Stomach (tissue), 4 donors: ENCODE data around the gene XRCC3.

ENCODE experiments used
- CTCF ChIP-seq, 7 experiments: fragments of 450-650 bp in 4 of 7; fragments of 200-600 bp in 3 of 7; sonication (generic) in 3 of 7; IDR thresholded peaks; one replicate each; pipeline ENCODE4 v1.5.1; 2016 to 2019; ENCODE audit warnings: antibody characterized with exemption in 7 of 7, control low read depth in 2 of 7, mild to moderate bottlenecking in 1 of 7
- POLR2A ChIP-seq, 4 donors: fragments of 450-650 bp; IDR thresholded peaks; one replicate each; pipeline ENCODE4 v1.6.1; 2016; ENCODE audit warnings: antibody characterized with exemption in 4 of 4, control low read depth in 2 of 4, mild to moderate bottlenecking in 1 of 4, moderate library complexity in 1 of 4

- TF ChIP-seq CTCF (IDR thresholded peaks at IDR 0.05), result no peak
- TF ChIP-seq POLR2A (IDR thresholded peaks at IDR 0.05), result no peak
Observed at GRCh38 chr14:103700753-103701490, 14.3 kb downstream of the XRCC3 start.
